Vagina (tissue), 2 donors: ENCODE data around the gene RADIL.

ENCODE experiments used
- POLR2A ChIP-seq, 2 donors: fragments of 450-650 bp; IDR thresholded peaks; one replicate each; pipeline ENCODE4 v1.6.1; 2017; ENCODE audit warnings: antibody characterized with exemption in 2 of 2, mild to moderate bottlenecking in 2 of 2, moderate library complexity in 2 of 2
- TF ChIP-seq, protein P1 (sequence below), 3 experiments: fragments of 450-650 bp in 2 of 3; fragments of 200-600 bp in 1 of 3; sonication (generic) in 1 of 3; IDR thresholded peaks; one replicate each; pipeline ENCODE4 v1.5.1; 2017 to 2019; ENCODE audit warnings: antibody characterized with exemption in 3 of 3, mild to moderate bottlenecking in 2 of 3, moderate library complexity in 2 of 3

DNA sequence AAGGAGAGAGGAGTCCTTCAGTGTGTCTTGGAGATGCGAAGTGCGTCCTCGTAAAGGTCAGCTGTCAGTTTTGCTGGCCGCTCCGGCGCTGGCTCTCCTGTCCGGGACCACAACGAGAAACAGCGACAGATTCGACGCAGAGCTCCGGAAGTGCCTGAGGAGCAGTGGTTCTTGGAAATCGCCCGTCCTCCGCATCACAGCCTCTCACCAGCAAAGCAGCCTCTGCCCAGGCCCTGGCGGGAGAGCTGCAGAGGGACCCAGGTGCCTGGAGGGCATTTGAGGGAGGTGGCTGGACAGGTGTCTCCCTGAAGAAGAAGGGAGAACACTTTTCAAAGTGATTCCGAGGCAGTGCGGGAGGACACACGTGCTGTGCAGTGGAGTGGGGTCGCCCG is 119.7 kb downstream of the RADIL start:
- TF ChIP-seq, protein P1, sequence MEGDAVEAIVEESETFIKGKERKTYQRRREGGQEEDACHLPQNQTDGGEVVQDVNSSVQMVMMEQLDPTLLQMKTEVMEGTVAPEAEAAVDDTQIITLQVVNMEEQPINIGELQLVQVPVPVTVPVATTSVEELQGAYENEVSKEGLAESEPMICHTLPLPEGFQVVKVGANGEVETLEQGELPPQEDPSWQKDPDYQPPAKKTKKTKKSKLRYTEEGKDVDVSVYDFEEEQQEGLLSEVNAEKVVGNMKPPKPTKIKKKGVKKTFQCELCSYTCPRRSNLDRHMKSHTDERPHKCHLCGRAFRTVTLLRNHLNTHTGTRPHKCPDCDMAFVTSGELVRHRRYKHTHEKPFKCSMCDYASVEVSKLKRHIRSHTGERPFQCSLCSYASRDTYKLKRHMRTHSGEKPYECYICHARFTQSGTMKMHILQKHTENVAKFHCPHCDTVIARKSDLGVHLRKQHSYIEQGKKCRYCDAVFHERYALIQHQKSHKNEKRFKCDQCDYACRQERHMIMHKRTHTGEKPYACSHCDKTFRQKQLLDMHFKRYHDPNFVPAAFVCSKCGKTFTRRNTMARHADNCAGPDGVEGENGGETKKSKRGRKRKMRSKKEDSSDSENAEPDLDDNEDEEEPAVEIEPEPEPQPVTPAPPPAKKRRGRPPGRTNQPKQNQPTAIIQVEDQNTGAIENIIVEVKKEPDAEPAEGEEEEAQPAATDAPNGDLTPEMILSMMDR (IDR thresholded peaks at IDR 0.05): no peak
- TF ChIP-seq POLR2A (IDR thresholded peaks at IDR 0.05): no peak
